OCI-M2 (cell line): ENCODE measurements around the gene WSB1.

Source experiments
- DNase-seq: peaks from one replicate; lab custom pipeline; 2025; ENCODE audit not compliant: unreplicated experiment; lab: John Stamatoyannopoulos, UW

WSB1 gene

DNA sequence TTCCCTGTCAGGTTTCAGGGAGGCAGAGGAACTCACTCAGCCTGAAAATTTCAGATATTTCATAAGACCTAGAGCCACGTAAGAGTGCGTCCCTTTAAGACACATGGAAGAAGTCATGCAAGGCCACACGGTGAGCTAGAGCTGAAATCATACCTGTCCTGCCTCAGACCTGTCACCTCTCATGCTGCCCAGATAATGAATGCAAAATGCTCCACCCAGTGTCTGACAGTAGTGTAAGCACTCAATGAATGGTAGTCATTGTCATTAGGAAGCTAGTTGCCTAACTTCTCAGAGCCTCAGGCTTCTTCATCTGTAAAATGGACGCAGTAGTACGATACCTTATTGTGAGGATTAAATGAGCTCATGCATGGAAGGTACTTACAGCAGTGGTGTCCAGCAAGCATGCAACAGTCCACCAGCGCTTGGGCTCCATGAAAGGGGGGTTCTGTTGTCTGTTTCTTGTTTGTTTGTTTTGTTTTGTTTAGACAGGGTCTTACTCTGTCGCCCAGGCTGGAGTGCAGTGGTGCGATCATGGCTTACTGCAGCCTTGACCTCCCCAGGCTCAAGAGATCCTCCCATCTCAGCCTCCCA, 60.7 kb downstream of the WSB1 start:
- DNase-seq: no peak

DNA sequence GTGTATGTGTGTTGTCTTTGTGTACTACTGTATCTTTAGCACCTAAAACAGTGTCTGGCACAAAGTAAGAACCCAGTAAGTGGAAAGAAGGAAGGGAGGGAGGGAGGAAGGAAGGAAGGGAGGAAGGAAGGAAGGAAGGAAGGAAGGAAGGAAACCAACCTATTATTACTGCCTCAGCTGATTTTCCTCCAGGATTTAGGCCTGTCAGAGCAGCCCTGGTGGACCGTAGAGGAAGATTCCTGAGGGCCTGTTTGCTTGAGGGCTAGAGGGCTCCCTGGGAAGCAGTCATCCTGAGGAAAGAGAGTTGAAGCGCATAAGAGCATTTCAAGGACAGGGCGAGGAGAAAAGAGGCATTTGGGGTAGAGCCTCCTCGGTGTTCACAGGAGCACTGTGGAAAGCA, 61.5 kb downstream of the WSB1 start:
- no peak for DNase-seq

DNA sequence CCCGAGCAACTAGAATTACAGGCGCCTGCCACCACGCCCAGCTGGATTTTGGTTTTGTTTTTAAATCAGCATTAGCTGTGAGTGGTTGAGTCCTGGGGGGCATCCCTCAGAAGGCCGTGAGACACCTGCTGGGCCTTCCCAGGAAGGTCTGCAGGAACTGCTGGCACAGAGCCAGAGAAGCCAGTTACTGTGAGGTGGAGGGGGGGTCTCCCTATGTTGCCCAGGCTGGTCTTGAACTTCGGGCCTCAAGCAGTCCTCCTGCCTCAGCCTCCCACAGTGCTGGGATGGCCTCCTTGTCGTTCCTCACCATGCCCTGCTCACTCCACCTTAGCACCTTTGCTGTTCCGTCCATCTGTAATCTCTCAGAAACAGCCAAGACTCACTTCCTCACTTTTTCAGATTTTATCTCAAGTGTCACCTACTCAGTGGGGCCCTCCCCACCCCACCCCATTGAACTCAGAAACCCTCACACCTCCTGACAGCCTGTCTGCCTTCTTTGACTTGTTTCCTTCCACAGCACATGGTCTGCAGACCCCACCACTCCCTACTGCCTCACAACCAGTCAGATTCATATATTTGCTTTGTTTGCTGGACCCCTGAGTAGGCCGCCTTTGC, 62.3 kb downstream of the WSB1 start:
- no peak for DNase-seq

DNA sequence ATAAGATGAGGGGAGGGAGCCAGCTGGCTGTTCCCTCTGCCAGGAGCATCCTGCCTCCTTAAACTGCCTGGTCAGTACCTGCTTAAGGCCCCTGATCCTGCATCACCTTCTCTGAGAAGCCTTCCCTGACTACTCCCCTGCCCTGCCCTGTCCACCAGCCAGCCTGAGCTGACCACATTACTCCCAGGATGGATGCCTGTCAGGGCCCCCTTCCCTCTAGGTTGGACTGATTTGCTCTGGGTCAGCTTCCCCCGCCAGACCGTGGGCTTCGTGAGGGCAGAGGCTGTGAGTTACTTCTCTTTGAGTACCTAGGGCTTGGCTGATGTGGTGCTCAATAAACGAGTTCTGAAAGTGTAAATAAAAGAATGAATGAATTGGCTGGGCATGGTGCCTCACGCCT, 63.3 kb downstream of the WSB1 start:
- DNase-seq: no peak

DNA sequence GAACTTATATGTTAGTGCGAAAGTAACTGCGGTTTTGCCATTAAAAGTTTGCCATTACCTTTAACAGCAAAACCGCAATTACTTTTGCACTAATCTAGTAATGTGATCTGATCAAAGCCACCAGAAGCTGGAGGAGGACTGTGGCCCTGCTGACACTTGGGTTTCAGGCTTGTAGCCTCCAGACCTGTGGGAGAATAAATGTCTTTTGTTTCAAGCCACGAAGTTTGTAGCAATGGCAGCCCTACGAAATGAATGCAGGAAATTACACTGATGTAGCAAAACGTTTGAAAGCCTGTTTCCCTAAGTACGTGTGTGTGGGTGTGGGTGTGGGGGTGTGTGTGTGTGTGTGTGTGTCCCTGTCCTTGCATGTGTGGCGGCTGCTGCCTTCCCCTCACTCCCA, 66.6 kb downstream of the WSB1 start:
- DNase-seq: no peak

GRCh38 chr17:27361695-27362094, 67.8 kb downstream of the WSB1 start:
- DNase-seq: no peak

- no peak for DNase-seq
These were observed 68.6 kb downstream of the WSB1 start for GRCh38 chr17:27362503-27362902.

DNA sequence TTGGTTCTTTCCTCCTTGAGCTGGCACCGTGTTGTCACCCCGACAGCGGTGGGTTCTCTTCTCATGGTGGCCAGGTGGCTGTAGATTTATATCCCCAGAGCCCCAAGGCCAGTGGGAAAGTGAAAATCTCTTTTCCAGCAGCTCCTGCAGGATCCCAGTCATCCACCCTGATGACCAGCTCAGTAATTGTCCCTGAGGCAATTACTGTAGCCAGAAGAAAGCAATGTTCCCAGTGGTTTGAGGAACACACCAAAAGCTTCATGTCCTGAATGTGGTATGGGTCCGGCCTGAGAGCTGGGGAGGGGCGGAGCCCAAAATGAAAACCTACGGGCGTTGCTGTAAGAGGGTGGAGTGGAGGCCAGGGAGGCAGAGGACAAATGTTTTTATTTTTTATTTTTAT, 69.0 kb downstream of the WSB1 start:
- DNase-seq: no peak

- DNase-seq: no peak
These were observed 69.4 kb downstream of the WSB1 start for GRCh38 chr17:27363326-27363725.
